GM18861 (cell line): ENCODE measurements around the gene SOAT1.
"Not testable (repeated sequence)": the region's sequence is repeated elsewhere in the genome, so short reads cannot be mapped to it uniquely, and the experiment has no call there.

Experiments
- ATAC-seq: cut with Tn5 transposase; IDR thresholded peaks from one replicate; pipeline ENCODE4 v1.9.1; 2021; ENCODE audit not compliant: unreplicated experiment

The SOAT1 gene

DNA sequence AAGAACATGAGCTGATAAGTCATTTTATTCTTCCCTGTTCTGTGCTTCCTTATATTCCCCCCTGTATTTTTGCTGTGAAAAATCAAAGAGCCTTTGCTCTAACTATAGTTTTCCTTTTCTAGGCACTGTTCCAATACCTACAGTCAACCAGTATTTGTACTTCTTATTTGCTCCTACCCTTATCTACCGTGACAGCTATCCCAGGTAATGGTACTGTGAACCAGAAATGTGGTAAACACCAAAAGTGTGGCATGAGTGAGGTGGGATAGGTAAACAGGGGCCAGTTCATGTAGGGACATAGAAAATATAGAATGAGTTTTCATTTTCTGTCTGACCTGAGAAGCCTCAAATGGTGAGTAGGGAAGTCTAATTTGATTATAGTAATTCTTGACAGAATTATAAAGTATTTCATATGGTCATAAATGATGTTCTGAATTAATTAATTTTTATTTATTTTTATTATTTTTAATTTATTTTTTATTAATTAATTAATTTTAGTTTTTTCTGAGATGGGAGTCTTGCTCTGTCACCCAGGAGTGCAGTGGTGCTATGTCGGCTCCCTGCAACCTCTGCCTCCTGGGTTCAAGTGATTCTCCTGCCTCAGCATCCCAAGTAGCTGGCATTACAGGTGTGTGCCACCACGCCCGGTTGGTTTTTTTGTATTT, 49.3 kb downstream of the SOAT1 start:
- no peak for ATAC-seq

DNA sequence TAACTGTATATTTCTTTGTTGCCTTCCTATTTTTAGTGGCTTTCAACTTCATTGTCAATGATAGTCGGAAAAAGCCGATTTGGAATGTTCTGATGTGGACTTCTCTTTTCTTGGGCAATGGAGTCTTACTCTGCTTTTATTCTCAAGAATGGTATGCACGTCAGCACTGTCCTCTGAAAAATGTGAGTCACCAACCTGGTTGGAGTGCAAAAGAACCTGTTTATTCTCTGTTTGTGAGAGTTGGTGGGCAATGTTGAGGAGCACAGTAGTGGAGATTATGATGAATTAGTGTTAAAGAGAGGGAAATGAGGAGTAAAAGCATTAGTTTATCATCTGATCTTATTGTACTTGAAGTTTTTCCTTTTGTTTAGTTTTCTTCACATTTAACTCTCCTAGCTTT, 57.7 kb downstream of the SOAT1 start:
- ATAC-seq, result no peak

DNA sequence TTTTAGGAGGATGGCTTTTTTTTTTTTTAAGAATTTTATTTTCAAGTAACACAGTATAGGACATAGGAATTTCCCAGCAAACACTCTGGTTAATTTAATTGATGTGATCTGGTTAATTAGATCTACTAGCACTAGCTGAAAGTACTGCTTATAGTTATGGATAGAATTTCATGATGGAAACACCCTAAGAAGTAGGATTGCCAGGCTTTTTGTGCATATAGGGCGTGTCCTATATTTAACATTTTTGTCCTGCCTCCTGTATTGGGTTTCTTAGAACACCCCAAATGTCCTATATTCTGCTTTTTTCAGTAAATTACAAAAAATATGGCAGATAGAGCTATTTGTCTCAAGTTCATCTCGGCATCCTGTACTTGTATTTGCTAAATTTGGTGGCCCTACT, 58.6 kb downstream of the SOAT1 start:
- ATAC-seq, result no peak

DNA sequence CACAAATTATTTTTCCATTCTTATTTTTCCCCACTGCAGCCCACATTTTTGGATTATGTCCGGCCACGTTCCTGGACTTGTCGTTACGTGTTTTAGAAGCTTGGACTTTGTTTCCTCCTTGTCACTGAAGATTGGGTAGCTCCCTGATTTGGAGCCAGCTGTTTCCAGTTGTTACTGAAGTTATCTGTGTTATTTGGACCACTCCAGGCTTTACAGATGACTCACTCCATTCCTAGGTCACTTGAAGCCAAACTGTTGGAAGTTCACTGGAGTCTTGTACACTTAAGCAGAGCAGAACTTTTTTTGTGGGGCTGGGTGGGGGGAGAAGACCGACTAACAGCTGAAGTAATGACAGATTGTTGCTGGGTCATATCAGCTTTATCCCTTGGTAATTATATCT, 59.9 kb downstream of the SOAT1 start:
- no peak for ATAC-seq

DNA sequence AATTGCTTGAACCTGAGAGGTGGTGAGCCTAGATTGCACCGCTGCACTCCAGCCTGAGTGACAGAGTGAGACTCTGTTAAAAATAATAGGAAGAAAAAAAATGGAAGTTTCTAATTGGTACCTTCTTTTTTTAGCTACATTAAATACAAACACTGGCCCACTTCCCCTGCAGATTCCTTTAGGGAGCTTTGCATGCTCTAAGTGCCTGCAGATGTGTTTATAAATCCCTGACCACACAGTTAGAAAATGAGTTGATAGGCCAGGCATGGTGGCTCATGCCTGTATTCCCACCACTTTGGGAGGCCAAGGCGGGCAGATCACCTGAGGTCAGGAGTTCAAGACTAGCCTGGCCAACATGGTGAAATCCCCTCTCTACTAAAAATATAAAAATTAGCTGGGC, 68.0 kb downstream of the SOAT1 start:
- not testable (repeated sequence) for ATAC-seq

DNA sequence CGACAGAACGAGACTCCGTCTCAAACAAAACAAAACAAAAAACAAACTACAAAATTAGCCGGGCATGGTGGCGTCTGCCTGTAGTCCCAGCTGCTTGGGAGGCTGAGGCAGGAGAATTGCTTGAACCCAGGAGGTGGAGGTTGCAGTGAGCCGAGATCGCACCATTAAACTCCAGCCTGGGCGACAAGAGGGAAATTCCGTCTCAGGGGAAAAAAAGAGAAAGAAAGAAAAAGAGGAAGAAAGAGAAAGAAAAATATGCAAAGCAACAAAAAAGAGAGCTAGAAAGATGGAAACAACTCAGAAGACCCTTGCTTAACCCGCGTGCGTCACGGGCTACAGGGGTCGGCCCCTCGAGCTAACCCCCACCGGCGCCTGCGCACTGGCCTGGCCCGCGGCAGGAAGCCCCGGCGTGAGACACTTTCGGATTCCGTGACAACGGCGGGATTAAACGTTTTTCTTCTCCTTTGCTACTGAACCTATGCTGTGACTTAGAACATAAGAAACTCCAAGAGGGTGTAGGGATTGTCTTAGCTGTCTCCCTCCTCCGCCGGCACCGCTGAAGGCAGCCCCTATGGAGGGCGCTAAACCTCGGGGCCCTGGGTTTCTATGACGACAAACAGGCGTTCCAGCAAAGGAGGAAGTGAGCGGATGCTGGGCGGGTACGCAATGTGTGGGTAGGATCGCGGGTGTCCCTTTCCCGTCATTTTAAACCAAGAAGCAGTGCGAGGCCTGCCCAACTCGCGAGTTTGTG, 71.9 kb downstream of the SOAT1 start, which contains the start of gene AXDND1:
AXDND1 (plus strand) TSS at position 630 of the 751 bp plus-strand sequence. CDS start 539 bp downstream, outside the sequence.
- peak; percentile 97 for ATAC-seq

DNA sequence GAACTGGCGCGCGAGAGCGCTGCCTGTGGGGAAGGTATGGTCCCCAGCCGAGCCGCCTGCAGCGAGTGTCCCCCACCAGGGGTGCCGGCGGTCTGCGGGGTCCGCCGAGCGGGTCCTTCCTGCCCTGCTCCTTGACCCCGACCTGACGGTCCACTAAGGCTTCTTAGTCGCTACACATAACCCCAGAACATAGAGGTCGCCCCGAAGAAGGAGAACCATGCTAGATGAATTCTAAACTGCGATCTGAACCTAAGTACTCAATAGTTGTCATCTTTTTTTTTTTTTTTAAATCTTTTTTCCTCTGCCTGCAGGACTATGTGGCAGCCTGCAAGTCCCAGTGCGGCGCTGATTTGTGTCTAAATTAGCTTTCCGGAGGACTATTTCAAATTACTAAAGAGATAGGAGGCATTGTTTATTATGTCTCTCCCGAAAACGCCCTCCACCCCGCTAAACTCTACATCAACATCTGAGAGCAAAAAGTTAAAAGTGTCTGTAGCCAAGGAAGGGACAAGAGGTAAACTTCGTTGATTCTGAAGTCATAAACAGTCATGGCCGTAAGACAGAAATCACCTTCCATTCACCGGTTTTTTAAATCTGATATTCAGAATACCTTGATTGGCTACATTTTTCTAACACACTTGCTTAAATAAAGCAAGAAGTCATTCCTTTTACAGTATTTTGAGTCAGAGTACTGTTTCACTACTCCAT, 72.7 kb downstream of the SOAT1 start:
- peak; percentile 23 for ATAC-seq

DNA sequence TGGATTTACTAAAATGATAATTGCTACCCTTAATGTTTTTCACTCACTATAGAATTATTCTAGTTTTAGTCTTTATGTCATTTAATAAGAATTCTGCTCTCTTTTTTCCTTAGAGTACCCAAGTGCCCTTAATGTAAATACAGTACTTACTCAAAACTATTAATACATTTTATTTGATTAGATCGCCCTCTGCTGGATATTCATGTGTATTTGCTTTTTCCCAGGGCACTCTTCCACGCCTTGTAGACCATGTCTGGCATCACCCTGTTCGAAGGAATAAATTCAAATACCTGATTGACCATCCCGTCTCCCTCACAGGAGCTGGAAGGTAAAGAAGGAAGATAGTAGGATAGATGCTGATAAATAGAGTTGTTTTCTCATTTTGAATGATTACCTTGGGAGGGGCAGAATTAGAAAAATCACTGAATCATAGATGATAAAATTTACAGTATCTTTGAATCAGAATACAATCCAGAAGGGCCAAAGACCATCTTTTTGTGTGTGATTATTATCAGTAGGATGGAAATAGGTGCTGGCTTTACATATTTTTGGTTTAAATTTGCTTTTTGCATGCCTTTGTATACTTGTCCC, 76.2 kb downstream of the SOAT1 start:
- ATAC-seq, result peak; percentile 42

DNA sequence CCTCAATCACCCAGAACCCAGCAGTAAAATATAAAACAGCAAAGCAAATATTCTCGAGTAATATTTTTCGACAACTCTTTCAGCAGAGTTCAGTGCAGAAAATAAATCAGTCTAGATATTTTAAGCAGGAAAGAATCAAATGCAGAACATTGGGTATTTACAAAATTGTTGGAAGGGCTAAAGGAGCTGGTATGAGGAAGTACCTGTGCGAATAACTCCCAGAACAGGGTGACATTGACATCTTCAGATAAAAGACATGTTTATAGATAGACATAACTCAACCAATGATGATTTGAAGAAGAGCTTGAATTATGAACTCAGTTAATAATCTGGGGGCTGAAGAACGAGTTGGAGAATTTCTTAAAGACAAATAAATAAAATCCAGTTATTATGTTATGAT, 78.6 kb downstream of the SOAT1 start:
- ATAC-seq, result no peak

DNA sequence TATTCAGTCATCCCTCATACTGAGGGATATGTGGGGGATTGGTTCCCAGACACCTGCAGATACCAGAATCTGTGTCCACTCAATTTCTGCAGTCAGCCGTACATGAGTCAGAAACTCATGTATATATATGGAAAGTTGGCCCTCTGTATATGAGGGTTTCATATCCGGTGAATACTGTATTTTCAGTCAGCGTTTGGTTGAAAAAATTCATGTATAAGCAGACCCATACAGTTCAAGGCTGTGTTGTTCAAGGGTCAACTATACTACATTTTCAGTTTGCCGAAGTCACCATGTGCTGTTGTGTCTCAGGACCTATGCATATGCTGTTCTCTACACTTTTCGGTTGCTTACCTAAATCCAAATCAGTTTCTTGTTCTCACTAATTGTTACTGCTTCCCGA, 82.6 kb downstream of the SOAT1 start:
- no peak for ATAC-seq

DNA sequence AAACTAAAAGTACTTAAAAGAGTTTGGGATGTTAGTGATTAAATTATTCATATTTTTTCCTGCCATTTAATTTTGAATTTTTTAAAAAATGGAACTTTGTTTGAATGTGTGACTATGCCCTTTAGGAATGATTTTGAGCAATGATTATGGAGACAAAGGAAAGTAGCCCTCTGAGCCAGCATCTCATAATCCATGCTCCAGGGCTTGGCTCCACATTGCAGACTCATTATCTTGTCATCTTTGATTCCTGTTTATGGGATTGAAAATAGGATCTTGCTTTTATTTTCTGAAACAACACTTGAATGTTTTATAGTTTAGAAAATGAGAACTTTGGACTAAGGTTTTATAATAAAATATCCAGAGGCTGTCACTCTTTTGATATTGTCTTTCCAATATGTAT, 86.7 kb downstream of the SOAT1 start:
- ATAC-seq, result no peak

DNA sequence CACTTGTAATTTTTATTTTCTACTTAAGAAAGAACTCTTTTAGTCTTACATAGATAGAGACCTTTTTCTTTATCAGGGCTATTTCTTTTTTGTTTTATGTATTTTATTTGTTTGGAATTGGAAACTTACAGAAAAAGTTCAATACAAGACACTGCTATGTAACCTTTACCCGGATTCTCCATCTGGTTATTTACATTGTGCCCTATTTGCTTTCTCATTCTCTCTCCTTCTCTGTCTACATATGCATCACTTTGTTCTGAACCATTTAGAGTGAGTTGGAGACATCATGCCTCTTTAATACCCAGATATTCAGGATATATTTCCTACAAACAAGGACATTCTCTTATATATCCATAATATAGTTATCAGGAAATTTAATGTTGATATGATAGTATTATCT, 90.4 kb downstream of the SOAT1 start:
- no peak for ATAC-seq

DNA sequence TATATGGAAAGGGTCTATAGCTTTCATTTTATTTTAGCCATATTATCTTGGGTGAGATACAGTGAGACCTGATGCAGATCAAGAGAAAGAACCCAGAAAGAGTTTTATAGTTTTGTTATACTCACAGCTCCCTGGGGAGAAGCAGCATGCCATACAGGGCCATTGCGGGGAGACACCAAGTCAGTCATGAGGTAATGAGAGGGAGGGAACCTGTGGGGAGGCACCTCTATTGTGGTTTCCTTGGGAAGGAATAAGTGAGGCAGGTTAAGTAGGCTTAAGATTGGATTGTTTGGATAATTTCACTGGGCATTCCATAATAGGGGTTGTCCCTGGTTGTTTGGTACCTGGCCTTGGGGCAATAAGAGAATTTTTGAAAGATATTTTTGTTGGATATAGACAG, 91.9 kb downstream of the SOAT1 start:
- no peak for ATAC-seq

DNA sequence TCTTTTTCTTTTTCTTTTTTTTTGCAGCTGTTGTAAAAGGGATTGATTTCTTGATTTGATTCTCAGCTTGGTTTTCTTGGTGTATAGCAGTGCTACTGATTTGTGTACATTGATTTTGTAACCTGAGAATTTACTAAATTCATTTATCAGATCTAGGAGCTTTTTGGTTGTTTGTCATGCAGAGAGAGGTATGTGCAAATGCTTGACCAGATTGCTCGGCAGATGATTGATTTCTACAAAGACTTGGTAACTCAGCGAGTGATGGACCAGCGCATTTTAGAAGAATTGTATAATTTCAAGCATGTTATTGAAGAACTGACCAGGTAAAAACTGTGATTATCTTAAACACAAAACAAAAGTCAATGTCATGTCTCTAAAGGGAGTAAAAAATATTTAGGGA, 100.1 kb downstream of the SOAT1 start:
- ATAC-seq, result no peak

DNA sequence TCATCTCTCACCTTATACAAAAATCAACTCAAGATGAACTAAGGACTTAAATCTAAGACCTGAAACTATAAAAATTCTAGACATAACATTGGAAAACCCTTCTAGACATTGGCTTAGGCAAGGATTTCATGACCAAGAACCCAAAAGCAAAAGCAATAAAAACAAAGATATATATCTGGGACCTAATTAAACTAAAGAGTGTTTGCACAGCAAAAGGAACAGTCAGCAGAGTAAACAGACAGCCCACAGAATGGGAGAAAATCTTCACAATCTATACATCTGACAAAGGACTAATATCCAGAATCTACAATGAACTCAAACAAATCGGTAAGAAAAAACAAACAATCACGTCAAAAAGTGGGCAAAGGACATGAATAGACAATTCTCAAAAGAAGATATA, 105.8 kb downstream of the SOAT1 start:
- not testable (repeated sequence) for ATAC-seq
